Activated CD4-positive, alpha-beta T cell treated with anti-CD3 and anti-CD28 coated beads, Interleukin-2, amount 50 U/mL, for 24 hours (primary cell): Measurements from ENCODE around the gene SSTR1.

ENCODE experiments used
- DNase-seq, 2 donors: peaks; one replicate each; pipeline ENCODE4 v3.0.0-alpha.2; 2020; ENCODE audit warnings: low read depth in 1 of 2, low spot score in 1 of 2

The SSTR1 gene

DNA sequence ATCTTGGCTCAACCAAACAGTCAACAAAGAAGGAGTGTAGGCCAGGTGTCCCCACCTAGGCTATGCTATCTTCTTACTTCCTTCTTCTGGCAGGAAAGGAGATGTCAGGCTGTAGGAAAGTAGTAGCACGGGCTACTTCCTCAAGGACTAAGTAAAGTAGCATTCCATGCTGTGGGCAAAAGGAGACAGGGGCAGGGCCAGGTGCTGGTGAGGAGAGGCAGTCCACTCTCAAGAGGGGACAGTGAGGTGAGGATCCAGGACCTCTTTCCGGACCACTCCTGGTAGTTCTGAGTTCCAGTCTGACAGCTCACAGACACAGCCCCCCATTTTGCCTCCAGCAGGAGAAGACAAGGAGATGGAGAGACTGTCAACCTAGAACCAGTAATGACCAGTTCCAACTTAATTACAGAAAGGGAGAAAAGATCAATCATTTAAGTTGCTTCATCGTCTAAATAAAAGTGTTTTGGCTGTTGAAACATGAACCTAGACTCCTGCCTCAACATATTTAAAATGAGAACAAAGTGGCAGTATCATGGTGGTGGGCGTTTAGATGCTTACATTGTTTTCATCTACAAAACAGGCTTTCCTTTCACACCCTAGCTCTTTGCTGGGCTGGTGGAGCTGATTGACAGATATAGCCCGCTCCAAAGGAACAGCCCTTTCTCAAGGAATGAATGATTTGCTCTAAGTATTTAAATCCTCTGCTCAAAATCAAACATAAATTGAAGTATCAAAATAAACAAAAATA lies 5.1 kb upstream of the SSTR1 start:
- no peak for DNase-seq

DNA sequence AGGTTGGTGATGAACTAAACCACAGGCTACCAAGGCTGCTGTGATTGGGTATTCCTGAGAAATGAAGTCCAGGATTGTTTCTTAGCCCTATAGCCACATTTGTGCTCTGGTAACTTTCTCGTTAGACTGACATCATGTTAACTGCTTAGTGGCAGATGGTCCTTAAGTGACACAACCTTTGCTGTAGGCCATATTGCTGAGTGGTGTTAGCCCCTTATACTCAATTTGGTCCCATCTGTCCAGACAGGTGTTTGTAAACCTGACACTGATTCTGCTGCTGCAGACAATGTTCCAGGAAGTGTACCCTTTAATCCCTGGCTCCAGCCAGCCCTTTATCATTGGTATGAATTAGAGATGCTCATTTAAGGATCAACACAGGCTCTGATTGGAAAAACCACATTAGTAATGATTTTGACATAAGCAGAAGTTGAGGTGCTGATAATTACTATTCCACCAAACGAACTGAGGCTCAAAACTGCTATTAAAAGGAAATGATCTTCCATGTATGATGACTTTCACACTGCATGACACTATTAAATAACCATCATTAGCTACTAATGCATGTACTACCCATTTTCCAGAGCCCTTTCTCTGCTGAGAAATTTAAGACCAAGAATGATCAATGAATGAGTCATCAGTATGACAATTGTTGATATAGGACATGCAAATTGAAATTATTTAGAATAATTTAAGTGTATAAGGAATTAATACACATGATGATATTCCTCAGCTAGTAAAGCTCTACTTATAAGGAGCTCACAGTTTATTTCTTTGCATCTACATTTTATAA lies 3.6 kb upstream of the SSTR1 start:
- DNase-seq: no peak

- no peak for DNase-seq
Measured at GRCh38 chr14:38204719-38205115, 3.0 kb upstream of the SSTR1 start.

DNA sequence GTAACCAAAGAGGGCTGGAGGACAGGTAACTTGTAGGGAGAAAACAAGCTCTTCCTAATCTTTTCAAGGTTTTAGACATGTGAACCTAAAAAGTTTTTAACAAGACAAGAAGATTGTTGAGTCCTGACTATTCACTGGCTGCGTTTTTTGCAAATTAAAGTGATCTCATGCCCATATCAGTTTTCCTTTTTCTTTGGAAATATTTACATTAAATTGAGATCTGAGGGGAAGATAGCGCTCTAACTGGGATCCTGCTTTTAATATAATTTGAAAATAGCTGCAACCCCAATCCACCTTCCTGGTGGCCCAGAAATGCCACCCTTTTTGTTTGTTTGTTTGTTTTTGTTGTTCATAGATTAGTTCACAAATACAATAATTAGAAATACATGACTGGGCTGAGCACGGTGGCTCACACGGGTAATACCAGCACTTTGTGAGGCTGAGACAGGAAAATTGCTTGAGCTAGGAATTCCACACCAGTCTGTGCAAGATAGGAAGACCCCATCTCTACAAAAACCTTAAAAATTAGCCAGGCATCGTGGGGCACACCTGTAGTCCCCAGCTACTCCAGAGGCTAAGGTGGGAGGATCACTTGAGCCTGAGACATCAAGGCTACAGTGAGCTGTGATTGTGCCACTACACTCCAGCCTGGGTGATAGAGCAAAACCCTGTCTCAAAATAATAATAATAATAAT lies 2.4 kb upstream of the SSTR1 start:
- DNase-seq: no peak

GRCh38 chr14:38205949-38206665 lies 1.6 kb upstream of the SSTR1 start:
- no peak for DNase-seq

DNA sequence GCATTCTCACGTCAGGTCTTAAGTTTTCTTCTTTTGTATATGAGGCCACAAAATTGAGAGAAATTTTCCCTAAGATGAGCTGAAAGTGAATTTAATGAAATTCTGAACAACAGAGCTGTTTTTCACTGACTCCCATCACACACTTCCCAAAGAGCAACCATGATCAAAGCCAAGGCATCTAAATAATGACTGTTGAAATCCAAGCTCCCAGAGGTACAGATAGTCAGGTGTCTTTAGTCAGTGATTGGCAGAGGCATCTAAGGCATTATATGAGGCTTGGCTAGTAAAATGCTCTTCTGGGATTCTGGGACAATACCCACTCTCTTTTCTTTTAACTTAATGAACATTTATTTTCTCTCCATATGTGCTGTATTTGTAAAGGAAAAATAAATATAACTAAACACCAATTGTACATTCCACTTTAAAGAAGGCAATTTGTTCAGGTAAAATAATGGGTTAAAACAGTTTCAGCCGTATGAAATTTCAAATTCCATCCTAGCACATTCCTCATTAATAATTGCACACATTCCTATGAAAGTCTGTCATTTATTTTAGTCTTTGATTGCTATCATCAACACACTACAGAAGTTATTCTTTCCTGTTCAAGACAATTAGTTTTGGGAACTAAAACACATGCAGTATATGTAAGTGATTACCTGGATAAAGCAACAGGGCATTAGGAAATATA lies 871 bp upstream of the SSTR1 start:
- no peak for DNase-seq

GRCh38 chr14:38207377-38207735 lies 348 bp upstream of the SSTR1 start:
- DNase-seq: no peak

DNA sequence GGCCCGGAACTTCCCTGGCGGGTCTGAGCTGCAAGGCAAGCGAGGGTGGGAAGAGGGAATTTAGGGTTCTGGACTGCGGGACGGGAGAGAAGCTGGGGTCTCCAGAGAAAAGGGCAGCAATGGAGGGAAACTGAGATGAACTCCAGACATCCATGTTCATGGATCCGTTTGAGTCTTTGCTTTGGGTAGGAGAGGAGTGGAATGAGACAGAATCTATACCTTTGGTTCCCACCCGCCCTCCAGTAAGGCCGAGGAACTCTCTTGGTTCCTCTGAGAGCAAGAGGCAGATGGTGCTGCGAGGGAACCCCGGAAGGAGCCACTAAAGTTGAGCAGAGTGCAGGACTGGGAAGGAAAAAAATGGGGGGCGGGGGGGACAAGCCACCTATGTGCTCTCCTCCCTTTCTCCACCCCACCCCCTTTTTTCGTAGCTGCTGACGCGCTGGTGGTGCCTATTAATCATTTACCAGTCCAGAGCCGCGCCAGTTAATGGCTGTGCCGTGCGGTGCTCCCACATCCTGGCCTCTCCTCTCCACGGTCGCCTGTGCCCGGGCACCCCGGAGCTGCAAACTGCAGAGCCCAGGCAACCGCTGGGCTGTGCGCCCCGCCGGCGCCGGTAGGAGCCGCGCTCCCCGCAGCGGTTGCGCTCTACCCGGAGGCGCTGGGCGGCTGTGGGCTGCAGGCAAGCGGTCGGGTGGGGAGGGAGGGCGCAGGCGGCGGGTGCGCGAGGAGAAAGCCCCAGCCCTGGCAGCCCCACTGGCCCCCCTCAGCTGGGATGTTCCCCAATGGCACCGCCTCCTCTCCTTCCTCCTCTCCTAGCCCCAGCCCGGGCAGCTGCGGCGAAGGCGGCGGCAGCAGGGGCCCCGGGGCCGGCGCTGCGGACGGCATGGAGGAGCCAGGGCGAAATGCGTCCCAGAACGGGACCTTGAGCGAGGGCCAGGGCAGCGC lies 1.2 kb downstream of the SSTR1 start:
- no peak for DNase-seq

DNA sequence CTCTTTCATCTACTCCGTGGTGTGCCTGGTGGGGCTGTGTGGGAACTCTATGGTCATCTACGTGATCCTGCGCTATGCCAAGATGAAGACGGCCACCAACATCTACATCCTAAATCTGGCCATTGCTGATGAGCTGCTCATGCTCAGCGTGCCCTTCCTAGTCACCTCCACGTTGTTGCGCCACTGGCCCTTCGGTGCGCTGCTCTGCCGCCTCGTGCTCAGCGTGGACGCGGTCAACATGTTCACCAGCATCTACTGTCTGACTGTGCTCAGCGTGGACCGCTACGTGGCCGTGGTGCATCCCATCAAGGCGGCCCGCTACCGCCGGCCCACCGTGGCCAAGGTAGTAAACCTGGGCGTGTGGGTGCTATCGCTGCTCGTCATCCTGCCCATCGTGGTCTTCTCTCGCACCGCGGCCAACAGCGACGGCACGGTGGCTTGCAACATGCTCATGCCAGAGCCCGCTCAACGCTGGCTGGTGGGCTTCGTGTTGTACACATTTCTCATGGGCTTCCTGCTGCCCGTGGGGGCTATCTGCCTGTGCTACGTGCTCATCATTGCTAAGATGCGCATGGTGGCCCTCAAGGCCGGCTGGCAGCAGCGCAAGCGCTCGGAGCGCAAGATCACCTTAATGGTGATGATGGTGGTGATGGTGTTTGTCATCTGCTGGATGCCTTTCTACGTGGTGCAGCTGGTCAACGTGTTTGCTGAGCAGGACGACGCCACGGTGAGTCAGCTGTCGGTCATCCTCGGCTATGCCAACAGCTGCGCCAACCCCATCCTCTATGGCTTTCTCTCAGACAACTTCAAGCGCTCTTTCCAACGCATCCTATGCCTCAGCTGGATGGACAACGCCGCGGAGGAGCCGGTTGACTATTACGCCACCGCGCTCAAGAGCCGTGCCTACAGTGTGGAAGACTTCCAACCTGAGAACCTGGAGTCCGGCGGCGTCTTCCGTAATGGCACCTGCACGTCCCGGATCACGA lies 2.2 kb downstream of the SSTR1 start:
- DNase-seq: no peak

DNA sequence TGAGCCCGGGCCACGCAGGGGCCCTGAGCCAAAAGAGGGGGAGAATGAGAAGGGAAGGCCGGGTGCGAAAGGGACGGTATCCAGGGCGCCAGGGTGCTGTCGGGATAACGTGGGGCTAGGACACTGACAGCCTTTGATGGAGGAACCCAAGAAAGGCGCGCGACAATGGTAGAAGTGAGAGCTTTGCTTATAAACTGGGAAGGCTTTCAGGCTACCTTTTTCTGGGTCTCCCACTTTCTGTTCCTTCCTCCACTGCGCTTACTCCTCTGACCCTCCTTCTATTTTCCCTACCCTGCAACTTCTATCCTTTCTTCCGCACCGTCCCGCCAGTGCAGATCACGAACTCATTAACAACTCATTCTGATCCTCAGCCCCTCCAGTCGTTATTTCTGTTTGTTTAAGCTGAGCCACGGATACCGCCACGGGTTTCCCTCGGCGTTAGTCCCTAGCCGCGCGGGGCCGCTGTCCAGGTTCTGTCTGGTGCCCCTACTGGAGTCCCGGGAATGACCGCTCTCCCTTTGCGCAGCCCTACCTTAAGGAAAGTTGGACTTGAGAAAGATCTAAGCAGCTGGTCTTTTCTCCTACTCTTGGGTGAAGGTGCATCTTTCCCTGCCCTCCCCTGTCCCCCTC lies 3.0 kb downstream of the SSTR1 start:
- DNase-seq: no peak

DNA sequence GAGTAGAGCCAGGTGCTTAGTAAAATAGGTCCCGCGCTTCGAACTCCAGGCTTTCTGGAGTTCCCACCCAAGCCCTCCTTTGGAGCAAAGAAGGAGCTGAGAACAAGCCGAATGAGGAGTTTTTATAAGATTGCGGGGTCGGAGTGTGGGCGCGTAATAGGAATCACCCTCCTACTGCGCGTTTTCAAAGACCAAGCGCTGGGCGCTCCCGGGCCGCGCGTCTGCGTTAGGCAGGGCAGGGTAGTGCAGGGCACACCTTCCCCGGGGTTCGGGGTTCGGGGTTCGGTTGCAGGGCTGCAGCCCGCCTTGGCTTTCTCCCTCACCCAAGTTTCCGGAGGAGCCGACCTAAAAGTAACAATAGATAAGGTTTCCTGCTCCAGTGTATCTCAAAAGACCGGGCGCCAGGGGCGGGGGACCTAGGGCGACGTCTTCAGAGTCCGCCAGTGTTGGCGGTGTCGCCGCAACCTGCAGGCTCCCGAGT lies 3.6 kb downstream of the SSTR1 start:
- no peak for DNase-seq

- no peak for DNase-seq
Measured at GRCh38 chr14:38212111-38212510, 4.4 kb downstream of the SSTR1 start.

- no peak for DNase-seq
Measured at GRCh38 chr14:38213001-38213400, 5.3 kb downstream of the SSTR1 start.

DNA sequence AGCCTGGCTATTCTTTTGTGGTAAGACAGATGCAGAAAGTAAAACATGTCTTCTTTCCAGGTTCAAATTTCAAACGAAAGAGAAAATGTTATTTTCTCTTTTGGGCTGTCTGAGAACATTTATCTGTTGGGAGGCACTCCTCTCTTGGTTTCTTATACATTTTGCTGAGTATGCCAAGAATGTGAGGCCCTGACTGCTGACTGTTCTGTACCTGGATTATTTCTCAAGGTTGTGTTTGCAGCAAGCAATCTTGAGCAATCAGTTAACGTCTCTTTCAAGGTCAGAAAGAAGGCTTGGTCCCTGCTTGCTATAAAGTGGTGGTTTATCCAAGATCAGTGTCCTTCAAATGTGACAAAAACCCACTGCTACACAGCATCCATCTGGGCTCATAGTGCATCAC lies 9.8 kb downstream of the SSTR1 start:
- DNase-seq: no peak

DNA sequence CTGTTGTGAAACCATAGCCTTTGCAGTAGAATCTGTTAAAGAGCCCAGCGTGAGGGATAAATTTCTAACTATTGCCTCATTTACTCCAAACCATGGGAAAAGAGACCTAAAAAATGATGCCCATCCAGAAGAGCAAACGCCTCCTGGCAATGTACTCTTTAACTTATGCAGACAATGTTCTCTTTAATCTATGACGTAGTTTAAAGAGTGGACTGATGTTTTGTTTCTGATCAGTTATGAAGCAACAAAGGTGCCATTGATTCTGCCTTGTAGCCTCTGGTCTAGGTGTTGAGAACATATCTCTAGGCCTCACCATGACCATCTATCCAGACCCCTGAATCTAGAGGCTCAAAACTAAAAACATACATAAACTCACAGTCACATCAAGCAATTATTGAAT lies 13.4 kb downstream of the SSTR1 start:
- no peak for DNase-seq

DNA sequence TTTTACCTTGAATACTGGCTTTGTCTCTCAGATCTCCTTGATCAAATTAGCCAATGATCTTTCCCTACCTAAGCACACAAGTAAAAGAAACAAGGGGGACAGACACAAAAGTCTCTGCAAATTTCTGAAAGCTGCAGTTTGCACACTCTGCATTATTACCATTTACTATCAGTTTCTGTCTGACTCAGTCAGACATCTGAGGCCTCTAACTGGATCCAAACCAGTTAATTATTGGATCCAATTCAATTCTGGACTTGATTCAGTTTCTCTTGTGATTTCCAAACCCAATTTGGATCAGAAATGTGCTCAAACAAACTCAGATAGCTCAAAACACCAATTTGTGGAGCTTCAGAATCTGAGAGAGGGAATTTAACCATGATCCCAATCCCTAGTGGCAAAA lies 16.6 kb downstream of the SSTR1 start:
- no peak for DNase-seq

- no peak for DNase-seq
Measured at GRCh38 chr14:38225946-38226345, 18.2 kb downstream of the SSTR1 start.

- DNase-seq: no peak
Measured at GRCh38 chr14:38226366-38226765, 18.7 kb downstream of the SSTR1 start.
